Pancreas (tissue), 10 donors: ENCODE results near the gene TRABD. TPM values are rescaled to one million over a fixed set of nuclear protein-coding genes. Genes with fewer than 3 reads are reported as not detected.

Experiments used
- ATAC-seq, 4 donors: fragments of 200-7000 bp; cut with Tn5 transposase; one replicate each; pipeline versions ENCODE4 v1.8.0 to v1.9.1; 2020; ENCODE audit warnings: mild to moderate bottlenecking in 4 of 4, moderate library complexity in 4 of 4
- DNase-seq, 6 donors: peaks; one replicate each; pipeline ENCODE4 v3.0.0-alpha.2; 2020
- FAIRE-seq: peaks from 2 replicates; lab custom pipeline; 2012; peaks lifted over from hg19 to GRCh38; lab: Jason Lieb, UNC
- H3K27ac ChIP-seq, 4 donors: fragments of 200-600 bp; sonication (generic); 1 replicate in 3 of 4; 2 replicates in 1 of 4; pipeline versions ENCODE4 v1.5.0 to v1.8.0; 2020
- H3K27me3 ChIP-seq, 4 donors: fragments of 200-600 bp; one replicate each; pipeline ENCODE4 v1.8.0; 2021
- H3K36me3 ChIP-seq, 3 donors: fragments of 200-600 bp; sonication (generic) in 1 of 3; one replicate each; pipeline versions ENCODE4 v1.5.0 to v1.8.0; 2020 to 2021
- H3K4me1 ChIP-seq, 3 donors: fragments of 200-600 bp; one replicate each; pipeline ENCODE4 v1.8.0; 2021
- H3K4me3 ChIP-seq, 4 donors: fragments of 200-600 bp; sonication (generic) in 2 of 4; one replicate each; pipeline versions ENCODE4 v1.5.0 to v1.8.0; 2020 to 2021
- H3K9me3 ChIP-seq, 4 donors: fragments of 200-600 bp; one replicate each; pipeline ENCODE4 v1.8.0; 2021
- WGBS, 2 donors: extraction: QIAGEN DNeasy Blood & Tissue Kit; methylation state at CpG; one replicate each; pipeline ENCODE4 v1.1.7; 2013; 5-methylcytosine and 5-hydroxymethylcytosine counted together
- intact Hi-C, 3 donors: fragments of 100-400 bp; cut with DNase I; formaldehyde crosslinking; loops; one replicate each; pipeline versions ENCODE4 v1.11.1 to v1.14.2; 2022
- polyA plus RNA-seq, 2 donors: library from polyadenylated mRNA; stranded (reverse); fragments of 200-250 nt; gene quantifications; one replicate each; pipeline ENCODE4 v1.2.3, GENCODE V29; 2013
- total RNA-seq, 6 donors: library from RNA; stranded (reverse); fragmentation: NEBNext Ultra II Directional in 4 of 6; extraction: Animal tissue kit (Norgen Biotek cat#: 25700) in 4 of 6; gene quantifications; one replicate each; pipeline versions ENCODE4 v1.2.1 to v1.2.4, GENCODE V29; 2021 to 2023
- TF ChIP-seq, protein P1 (sequence below), 4 donors: fragments of 200-600 bp; sonication (generic) in 3 of 4; IDR thresholded peaks; one replicate each; pipeline versions ENCODE4 v1.5.0 to v1.8.0; 2021; ENCODE audit warnings: antibody characterized with exemption in 4 of 4
- donor health status: healthy with polysubstance abuse.
- donor health status: DM: no; HTN: no; CAD: no; lungs with moderate emphysema.
- donor health status: DM: no; HTN: no; CAD: no.
- donor health status: control.
- donor health status: control.
- donor health status: Bipolar disorder and iron deficiency.
- donor health status: DM: yes; HTN: yes; CAD: no.
- donor health status: DM: no; HTN: no; CAD: no.
- donor health status: DM: no; HTN: no; CAD: no.
- donor health status: DM: yes; HTN: yes; CAD: no.

Gene TRABD
- total and polyA plus RNA-seq, 8 donors = 25.9 to 107 (median 51.7) TPM

DNA sequence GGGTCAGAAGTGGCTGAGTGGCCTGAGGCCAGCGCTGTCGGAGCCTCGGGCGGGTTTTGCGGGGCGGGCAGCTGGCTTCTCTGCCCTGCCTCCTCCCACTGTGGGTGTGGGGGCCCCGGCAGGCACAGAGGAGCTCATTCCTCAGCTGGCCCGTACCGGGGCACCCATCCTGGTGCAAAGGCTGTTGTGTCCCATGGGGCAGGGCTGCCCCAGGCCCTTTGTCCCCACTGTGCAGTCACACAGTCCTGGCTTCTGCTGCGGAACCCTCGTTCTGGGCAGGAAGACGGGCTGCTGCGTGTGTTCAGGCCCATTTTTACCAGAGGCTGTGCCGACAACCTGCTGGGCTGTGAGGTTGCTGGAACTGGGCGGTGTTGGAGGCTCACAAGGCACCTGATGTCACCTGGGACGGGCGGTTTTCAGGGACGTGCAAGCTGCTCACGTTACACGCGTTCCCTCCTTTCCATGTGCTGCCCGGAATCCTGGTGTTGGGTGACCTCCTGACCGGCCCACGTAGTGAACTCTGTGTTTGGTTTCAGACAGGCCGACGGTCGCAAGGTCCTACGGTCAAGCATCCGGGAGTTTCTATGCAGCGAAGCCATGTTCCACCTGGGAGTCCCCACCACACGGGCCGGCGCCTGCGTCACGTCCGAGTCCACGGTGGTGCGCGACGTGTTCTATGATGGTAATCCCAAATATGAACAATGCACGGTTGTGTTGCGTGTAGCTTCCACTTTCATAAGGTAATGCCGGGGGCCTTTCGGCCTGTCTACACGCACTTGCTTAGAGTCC is 20.3 kb downstream of the TRABD start:
- Histone ChIP-seq H3K27me3 (no peaks in the 10 kb centered on the region), H3K4me1 (peaks cover 0 to 7% (median 6%) of the 10 kb centered on the region in 3 donors), H3K4me3 (no peak overlapping the region), H3K27ac (no peak overlapping the region), H3K9me3 (no peaks in the 10 kb centered on the region), H3K36me3 (peaks cover 0 to 16% (median 0%) of the 10 kb centered on the region in 3 donors)
- 91 to 93% methylated on average over 45 of the region's 45 CpGs for WGBS, 2 donors
- intact Hi-C loops = no loop called here
- DNase-seq (peak in 3 of 6 donors; percentile 37 to 58 (median 53)), FAIRE-seq (no peak), ATAC-seq (no peak)
- TF ChIP-seq, protein P1, sequence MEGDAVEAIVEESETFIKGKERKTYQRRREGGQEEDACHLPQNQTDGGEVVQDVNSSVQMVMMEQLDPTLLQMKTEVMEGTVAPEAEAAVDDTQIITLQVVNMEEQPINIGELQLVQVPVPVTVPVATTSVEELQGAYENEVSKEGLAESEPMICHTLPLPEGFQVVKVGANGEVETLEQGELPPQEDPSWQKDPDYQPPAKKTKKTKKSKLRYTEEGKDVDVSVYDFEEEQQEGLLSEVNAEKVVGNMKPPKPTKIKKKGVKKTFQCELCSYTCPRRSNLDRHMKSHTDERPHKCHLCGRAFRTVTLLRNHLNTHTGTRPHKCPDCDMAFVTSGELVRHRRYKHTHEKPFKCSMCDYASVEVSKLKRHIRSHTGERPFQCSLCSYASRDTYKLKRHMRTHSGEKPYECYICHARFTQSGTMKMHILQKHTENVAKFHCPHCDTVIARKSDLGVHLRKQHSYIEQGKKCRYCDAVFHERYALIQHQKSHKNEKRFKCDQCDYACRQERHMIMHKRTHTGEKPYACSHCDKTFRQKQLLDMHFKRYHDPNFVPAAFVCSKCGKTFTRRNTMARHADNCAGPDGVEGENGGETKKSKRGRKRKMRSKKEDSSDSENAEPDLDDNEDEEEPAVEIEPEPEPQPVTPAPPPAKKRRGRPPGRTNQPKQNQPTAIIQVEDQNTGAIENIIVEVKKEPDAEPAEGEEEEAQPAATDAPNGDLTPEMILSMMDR (IDR thresholded peaks at IDR 0.05) = no peak

DNA sequence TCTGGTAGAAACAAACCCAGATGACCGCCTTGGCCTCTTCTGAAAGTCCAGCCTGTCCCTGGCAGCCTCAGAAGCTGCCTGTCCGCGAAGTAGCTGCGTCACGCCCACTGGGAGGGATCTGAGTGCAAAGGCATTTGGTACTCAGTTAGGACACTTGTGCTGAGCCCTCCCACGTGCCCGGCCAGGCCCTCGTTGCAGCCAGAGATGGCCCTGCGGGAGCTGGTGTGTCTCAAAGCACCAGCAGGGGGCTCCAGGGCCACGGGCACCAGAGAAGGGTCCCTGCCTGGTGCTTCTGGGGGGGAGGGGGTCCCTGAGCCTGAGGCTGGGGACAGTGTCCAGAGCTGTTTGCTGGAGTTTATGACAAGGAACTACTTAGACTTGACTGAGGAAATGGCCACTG is 20.9 kb downstream of the TRABD start:
- FAIRE-seq = no peak

DNA sequence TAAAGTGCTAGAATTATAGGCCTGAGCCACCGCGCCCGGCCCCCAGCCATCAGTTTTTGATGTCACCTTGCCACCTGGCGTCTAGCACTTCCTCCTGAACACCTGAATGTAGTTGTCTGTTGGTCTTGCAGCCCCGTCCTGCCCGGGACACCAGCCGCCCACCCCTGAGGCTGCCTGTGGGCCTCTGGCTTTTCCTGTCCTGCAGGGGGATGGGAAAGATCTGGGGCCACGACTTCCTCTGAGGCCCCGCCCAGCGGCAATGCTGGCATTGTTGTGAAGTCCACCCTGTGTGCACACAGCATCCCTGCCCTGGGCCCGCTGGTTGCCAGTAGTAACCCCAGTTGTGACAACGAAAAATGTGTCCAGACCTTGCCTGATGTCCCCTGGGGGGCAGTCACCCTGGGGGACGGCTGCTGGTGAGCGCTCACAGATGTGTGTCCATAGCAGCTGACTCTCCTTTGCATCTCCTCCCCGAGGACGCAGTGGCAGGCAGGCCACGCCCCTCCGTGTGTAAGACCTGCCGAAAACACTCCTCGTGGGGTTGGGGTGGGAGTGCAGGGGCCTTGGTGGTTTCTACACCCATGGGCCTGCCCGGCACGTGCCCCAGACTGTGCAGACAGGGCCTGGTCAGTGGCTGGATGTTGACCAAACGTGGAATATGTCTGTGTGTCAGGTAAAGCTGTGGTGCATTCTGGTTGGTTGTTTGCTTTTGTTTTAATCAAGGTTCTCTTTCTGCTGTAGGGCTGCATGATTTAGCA is 21.8 kb downstream of the TRABD start:
- H3K27me3 ChIP-seq = no peaks in the 10 kb centered on the region
- intact Hi-C loops = no loop called here
- TF ChIP-seq, protein P1 (IDR thresholded peaks at IDR 0.05) = no peak
- H3K4me1 ChIP-seq = peaks cover 0 to 2% (median 2%) of the 10 kb centered on the region in 3 donors
- peaks cover 0 to 27% (median 0%) of the 10 kb centered on the region in 3 donors for H3K36me3 ChIP-seq
- FAIRE-seq = no peak
- WGBS, 2 donors = 75 to 86% methylated on average over 23 of the region's 23 CpGs
- DNase-seq = peak in 3 of 6 donors; percentile 22 to 62 (median 54)
- ATAC-seq = no peak
- no peaks in the 10 kb centered on the region for H3K9me3 ChIP-seq
- H3K27ac ChIP-seq = no peak overlapping the region
- H3K4me3 ChIP-seq = no peak overlapping the region

More for the DNA sequence above, 20.9 kb downstream of the TRABD start:
- ATAC-seq (peak in 1 of 4 donors; percentile 11), DNase-seq (peak in 3 of 6 donors; percentile 40 to 71 (median 59))
- H3K27ac ChIP-seq = no peak overlapping the region
- no peaks in the 10 kb centered on the region for H3K27me3 ChIP-seq
- no peaks in the 10 kb centered on the region for H3K9me3 ChIP-seq
- peaks cover 0 to 22% (median 0%) of the 10 kb centered on the region in 3 donors for H3K36me3 ChIP-seq
- intact Hi-C loops = no loop called here
- TF ChIP-seq, protein P1 (IDR thresholded peaks at IDR 0.05) = peak in 2 of 4 donors; percentile 14 to 21
- WGBS, 2 donors = 53 to 59% methylated on average over 10 of the region's 10 CpGs
- no peak overlapping the region for H3K4me3 ChIP-seq
- H3K4me1 ChIP-seq = peaks cover 0 to 7% (median 6%) of the 10 kb centered on the region in 3 donors

DNA sequence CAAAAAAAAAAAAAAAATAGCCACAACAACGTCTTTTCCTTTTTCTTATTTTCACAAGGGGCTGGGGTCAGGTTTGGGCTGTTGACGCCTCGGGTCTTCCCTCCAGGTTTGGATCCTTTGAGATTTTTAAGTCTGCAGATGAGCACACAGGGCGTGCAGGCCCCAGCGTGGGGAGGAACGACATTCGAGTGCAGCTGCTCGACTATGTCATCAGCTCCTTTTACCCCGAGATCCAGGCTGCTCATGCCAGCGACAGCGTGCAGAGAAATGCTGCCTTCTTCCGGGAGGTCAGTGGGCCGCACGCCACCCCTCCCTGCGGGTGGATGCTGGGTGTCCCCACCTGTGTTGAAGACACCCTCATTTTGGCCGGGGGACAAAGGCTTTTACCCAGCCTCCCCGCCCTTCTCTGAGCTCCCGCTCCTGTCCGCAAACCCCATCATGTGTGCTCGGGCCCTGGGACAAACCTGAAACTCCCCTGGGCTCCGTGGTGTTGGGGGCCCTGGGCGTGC is 22.8 kb downstream of the TRABD start:
- H3K4me3 ChIP-seq = no peak overlapping the region
- H3K27me3 ChIP-seq = no peaks in the 10 kb centered on the region
- TF ChIP-seq, protein P1 (IDR thresholded peaks at IDR 0.05) = no peak
- FAIRE-seq (no peak), ATAC-seq (no peak), DNase-seq (peak in 2 of 6 donors; percentile 26 to 67)
- H3K9me3 ChIP-seq = no peaks in the 10 kb centered on the region
- 87 to 90% methylated on average over 22 of the region's 22 CpGs for WGBS, 2 donors
- intact Hi-C loops = no loop called here
- H3K36me3 ChIP-seq = peaks cover 0 to 33% (median 4%) of the 10 kb centered on the region in 3 donors
- no peaks in the 10 kb centered on the region for H3K4me1 ChIP-seq
- H3K27ac ChIP-seq = no peak overlapping the region
